ENCODE results near the gene TRIO. TPM values are rescaled to one million over a fixed set of nuclear protein-coding genes. Genes with fewer than 3 reads are reported as not detected.

TRIO gene
- total RNA-seq, 1 experiment from 2014 or later, result 211 TPM

DNA sequence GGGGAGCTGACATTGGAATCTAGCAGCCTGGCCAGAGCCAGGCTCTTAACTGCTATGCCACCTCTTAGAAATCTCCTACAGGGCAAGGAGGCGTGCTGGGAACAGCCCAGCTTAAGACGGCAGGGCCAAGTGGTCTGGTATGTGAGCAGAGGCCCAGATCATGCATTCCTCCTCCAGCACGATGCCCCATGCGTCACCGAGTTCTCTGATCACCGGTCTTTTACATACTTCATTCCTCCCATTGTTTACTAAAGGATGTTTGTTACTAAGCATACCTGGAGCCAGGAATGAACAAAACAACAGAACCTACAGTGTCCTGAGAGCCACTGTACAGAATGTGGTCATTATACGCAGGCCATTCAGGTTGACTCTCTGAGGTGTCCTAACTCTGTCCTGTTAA lies 73.8 kb downstream of the TRIO start:
- no TSS peak for BruUV-seq (replicated peaks)
- Histone ChIP-seq H3K4me1 (ENCODE audit: insufficient read depth, low read length) (peaks cover 55% of the 10 kb centered on the region), H3K79me2 (ENCODE audit: low read length) (peaks cover 100% of the 10 kb centered on the region), H4K20me1 (ENCODE audit: low read length) (peaks cover 64% of the 10 kb centered on the region), H3K4me3 (ENCODE audit: low read length) (no peak overlapping the region), H3K9ac (ENCODE audit: low read length) (no peak overlapping the region), H3F3A (ENCODE audit: low read length, unreplicated experiment) (peaks cover 3% of the 10 kb centered on the region), H3K27me3 (ENCODE audit: low read length) (no peaks in the 10 kb centered on the region), H3K27ac (ENCODE audit: low read length) (no peak overlapping the region), H3K9me2 (replicated peaks; ENCODE audit: low read length) (no peaks in the 10 kb centered on the region), H3K4me2 (ENCODE audit: low read length) (no peak overlapping the region), H3K9me3 (ENCODE audit: low read length) (no peaks in the 10 kb centered on the region), H3K36me3 (ENCODE audit: low read depth, low read length) (0 out of 2 replicates have a peak, but pooled peaks cover 12% of the 10 kb centered on the region), H2AFZ (ENCODE audit: low read length) (no peak overlapping the region)
- TF ChIP-seq EZH2 (IDR thresholded peaks at IDR 0.05; ENCODE audit: low read length, unreplicated experiment) (no peak), EZH2phosphoT487 (IDR thresholded peaks at IDR 0.05; ENCODE audit: borderline replicate concordance, low read length) (no peak)
- TF ChIP-seq, protein P1, sequence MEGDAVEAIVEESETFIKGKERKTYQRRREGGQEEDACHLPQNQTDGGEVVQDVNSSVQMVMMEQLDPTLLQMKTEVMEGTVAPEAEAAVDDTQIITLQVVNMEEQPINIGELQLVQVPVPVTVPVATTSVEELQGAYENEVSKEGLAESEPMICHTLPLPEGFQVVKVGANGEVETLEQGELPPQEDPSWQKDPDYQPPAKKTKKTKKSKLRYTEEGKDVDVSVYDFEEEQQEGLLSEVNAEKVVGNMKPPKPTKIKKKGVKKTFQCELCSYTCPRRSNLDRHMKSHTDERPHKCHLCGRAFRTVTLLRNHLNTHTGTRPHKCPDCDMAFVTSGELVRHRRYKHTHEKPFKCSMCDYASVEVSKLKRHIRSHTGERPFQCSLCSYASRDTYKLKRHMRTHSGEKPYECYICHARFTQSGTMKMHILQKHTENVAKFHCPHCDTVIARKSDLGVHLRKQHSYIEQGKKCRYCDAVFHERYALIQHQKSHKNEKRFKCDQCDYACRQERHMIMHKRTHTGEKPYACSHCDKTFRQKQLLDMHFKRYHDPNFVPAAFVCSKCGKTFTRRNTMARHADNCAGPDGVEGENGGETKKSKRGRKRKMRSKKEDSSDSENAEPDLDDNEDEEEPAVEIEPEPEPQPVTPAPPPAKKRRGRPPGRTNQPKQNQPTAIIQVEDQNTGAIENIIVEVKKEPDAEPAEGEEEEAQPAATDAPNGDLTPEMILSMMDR (conservative IDR thresholded peaks at IDR 0.05; ENCODE audit: low read depth, low read length), result no peak
- ChIA-PET POLR2A (ENCODE audit: unreplicated experiment) (no interaction called here), CTCF (no interaction called here)
- intact Hi-C loops (cut with micrococcal nuclease), result loop anchor here (5.0 kb wide), 1 partner anchor 40 kb away; no protein-coding TSS in a partner anchor
- no peak for DNase-seq
- ATAC-seq, result no peak

DNA sequence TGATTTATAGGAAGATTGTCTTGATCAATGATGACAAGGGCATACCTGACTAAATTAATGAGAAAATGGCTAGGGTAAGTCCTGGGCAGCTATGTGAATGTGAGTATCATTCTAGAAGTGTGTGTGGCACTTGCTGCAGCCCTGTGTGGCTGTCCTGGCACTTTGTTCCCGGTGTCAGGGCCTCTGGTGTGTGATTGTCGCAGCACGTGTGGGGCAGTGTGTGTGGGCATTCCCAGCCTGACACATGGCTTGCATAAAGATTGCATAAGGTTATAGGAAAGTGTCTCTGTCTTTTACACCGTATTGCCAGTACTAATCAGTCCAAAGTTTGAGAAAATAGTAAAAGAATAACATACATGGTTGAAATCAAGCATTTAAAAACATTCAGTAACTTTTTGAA lies 74.4 kb downstream of the TRIO start:
- DNase-seq (no peak), ATAC-seq (no peak)
- H3K4me1 ChIP-seq (ENCODE audit: insufficient read depth, low read length), result peaks cover 59% of the 10 kb centered on the region
- peaks cover 59% of the 10 kb centered on the region for H4K20me1 ChIP-seq (ENCODE audit: low read length)
- H3K79me2 ChIP-seq (ENCODE audit: low read length), result peaks cover 100% of the 10 kb centered on the region
- intact Hi-C loops (cut with micrococcal nuclease), result loop anchor here (5.0 kb wide), 1 partner anchor 40 kb away; no protein-coding TSS in a partner anchor
- no peaks in the 10 kb centered on the region for H3K9me2 ChIP-seq (replicated peaks; ENCODE audit: low read length)
- TF ChIP-seq EZH2 (IDR thresholded peaks at IDR 0.05; ENCODE audit: low read length, unreplicated experiment) (no peak), EZH2phosphoT487 (IDR thresholded peaks at IDR 0.05; ENCODE audit: borderline replicate concordance, low read length) (no peak)
- TF ChIP-seq, protein P1 (conservative IDR thresholded peaks at IDR 0.05; ENCODE audit: low read depth, low read length), result no peak
- H3F3A ChIP-seq (ENCODE audit: low read length, unreplicated experiment), result peaks cover 3% of the 10 kb centered on the region
- H3K9ac ChIP-seq (ENCODE audit: low read length), result no peak overlapping the region
- H3K9me3 ChIP-seq (ENCODE audit: low read length), result no peaks in the 10 kb centered on the region
- no peak overlapping the region for H2AFZ ChIP-seq (ENCODE audit: low read length)
- H3K27ac ChIP-seq (ENCODE audit: low read length), result no peak overlapping the region
- no peaks in the 10 kb centered on the region for H3K27me3 ChIP-seq (ENCODE audit: low read length)
- no peak overlapping the region for H3K4me3 ChIP-seq (ENCODE audit: low read length)
- BruUV-seq (replicated peaks), result no TSS peak
- 0 out of 2 replicates have a peak, but pooled peaks cover 13% of the 10 kb centered on the region for H3K36me3 ChIP-seq (ENCODE audit: low read depth, low read length)
- ChIA-PET POLR2A (ENCODE audit: unreplicated experiment) (no interaction called here), CTCF (no interaction called here)
- H3K4me2 ChIP-seq (ENCODE audit: low read length), result no peak overlapping the region

DNA sequence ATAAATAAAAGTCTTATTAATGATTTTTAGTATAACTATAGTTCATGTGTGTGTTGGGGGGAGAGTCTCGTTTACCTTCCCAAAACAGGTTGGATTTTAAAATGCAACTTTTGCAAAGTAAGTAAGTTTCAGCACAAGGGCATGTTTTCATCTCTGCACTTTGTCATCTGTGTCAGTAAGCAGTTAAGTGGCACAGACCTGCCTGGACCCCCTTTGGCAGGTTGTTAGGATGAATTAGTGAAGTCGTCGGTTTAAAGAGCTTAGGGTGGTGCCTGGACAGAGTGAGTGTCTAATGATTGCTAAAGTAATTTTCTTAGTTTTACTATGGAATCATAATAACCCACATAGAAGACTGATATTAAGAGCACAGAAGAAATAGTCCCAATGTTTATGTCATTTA lies 74.9 kb downstream of the TRIO start:
- H3K9me2 ChIP-seq (replicated peaks; ENCODE audit: low read length), result no peaks in the 10 kb centered on the region
- H3K27ac ChIP-seq (ENCODE audit: low read length), result no peak overlapping the region
- H3K4me2 ChIP-seq (ENCODE audit: low read length), result no peak overlapping the region
- peaks cover 100% of the 10 kb centered on the region for H3K79me2 ChIP-seq (ENCODE audit: low read length)
- H3K27me3 ChIP-seq (ENCODE audit: low read length), result no peaks in the 10 kb centered on the region
- 0 out of 2 replicates have a peak, but pooled peaks cover 17% of the 10 kb centered on the region for H3K36me3 ChIP-seq (ENCODE audit: low read depth, low read length)
- peaks cover 59% of the 10 kb centered on the region for H3K4me1 ChIP-seq (ENCODE audit: insufficient read depth, low read length)
- ChIA-PET POLR2A (ENCODE audit: unreplicated experiment) (no interaction called here), CTCF (interaction anchor here (0.6 kb wide), 1 partner anchor 61 kb away, joined by 4 read pairs; no protein-coding TSS in a partner anchor)
- peaks cover 3% of the 10 kb centered on the region for H3F3A ChIP-seq (ENCODE audit: low read length, unreplicated experiment)
- no peak for TF ChIP-seq EZH2 (IDR thresholded peaks at IDR 0.05; ENCODE audit: low read length, unreplicated experiment)
- TF ChIP-seq, protein P1 (conservative IDR thresholded peaks at IDR 0.05; ENCODE audit: low read depth, low read length), result no peak
- no peak for TF ChIP-seq EZH2phosphoT487 (IDR thresholded peaks at IDR 0.05; ENCODE audit: borderline replicate concordance, low read length)
- no peaks in the 10 kb centered on the region for H3K9me3 ChIP-seq (ENCODE audit: low read length)
- no peak overlapping the region for H3K9ac ChIP-seq (ENCODE audit: low read length)
- H3K4me3 ChIP-seq (ENCODE audit: low read length), result no peak overlapping the region
- no peak overlapping the region for H2AFZ ChIP-seq (ENCODE audit: low read length)
- BruUV-seq (replicated peaks), result no TSS peak
- ATAC-seq (no peak), DNase-seq (no peak)
- H4K20me1 ChIP-seq (ENCODE audit: low read length), result peaks cover 55% of the 10 kb centered on the region
- intact Hi-C loops (cut with micrococcal nuclease), result loop anchor here (5.0 kb wide), 1 partner anchor 39 kb away; no protein-coding TSS in a partner anchor
